ENCODE data around the gene CLCA1.
A peak's percentile ranks its signal among the peaks of the same experiment; 100 is the strongest.

The CLCA1 gene

DNA sequence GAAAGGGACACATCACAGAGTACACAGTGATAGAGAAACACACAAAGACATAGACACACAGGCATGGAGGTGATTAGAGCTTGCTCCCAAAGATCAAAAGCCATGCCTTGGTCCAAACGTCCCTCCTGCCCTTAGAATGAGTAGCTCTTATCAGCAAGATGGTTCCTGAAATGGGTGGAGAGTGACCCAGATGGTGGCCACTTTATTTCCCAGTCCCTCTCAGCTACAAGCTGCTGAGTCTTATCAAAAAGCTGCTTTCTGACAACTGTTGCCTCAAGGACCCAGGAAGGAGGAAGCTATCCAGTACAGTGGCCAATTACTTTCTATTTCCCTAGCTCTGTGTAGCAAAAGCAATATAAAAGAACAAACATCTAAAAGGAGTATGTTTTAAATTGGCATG, 7.7 kb upstream of the CLCA1 start:
- no peak for DNase-seq
- Histone ChIP-seq H3K4me3 (ENCODE audit: control insufficient read depth in 1 of 7, extremely low read depth in 1 of 7, insufficient read depth in 4 of 7, low read depth in 2 of 7, low read length in 6 of 7) (no peak overlapping the region), H3K9me3 (ENCODE audit: control extremely low read depth in 1 of 5, control insufficient read depth in 4 of 5, insufficient read depth in 2 of 5, low read depth in 1 of 5, low read length in 4 of 5) (no peaks in the 10 kb centered on the region), H3K27me3 (replicated peaks in 2 of 5; ENCODE audit: control insufficient read depth in 4 of 5, insufficient read depth in 5 of 5, low read length in 4 of 5) (no peaks in the 10 kb centered on the region), H3K4me1 (ENCODE audit: control extremely low read depth in 1 of 4, control insufficient read depth in 4 of 4, insufficient read depth in 4 of 4, low read length in 3 of 4) (peaks cover 0 to 8% (median 0%) of the 10 kb centered on the region in 4 experiments), H3K36me3 (ENCODE audit: control insufficient read depth in 4 of 4, insufficient read depth in 4 of 4, low read length in 3 of 4) (no peaks in the 10 kb centered on the region), H3K27ac (ENCODE audit: insufficient read depth in 1 of 2, low read depth in 1 of 2, low read length in 2 of 2, poor library complexity in 1 of 2, severe bottlenecking in 2 of 2) (no peak overlapping the region)
- no CpG with 5 or more reads among the region's 1 CpG for WGBS (ENCODE audit: insufficient coverage)
- CTCF ChIA-PET, result interaction anchor here (1.2 to 1.7 kb wide), 5 partner anchors 9 to 81 kb away, joined by 3 to 7 read pairs (median 4); partner anchors contain the start of gene CLCA2
- POLR2A ChIA-PET, result no interaction called here

DNA sequence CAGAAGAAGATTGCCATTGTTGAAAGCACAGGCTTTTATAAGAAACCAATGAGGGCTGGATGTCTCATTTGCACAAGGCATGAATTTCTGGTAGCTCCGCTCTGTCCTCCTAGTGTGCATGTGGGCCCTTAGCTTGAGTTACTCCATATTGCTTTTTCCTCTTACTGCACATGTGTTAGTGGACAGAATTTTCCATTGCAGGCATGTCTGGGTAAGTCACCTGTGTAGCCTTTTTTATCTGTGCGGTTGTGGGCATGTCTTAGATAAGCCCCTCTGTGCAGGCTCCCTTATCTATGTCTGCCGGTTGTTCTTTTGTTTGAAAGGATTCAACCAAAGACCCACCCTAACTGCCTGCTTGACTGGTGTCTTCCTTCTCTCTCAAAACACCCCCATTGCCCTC, 7.2 kb upstream of the CLCA1 start:
- 100% methylated on average over 2 of the region's 3 CpGs for WGBS (ENCODE audit: insufficient coverage)
- peak in 2 of 3 donors; percentile 11 to 40 for DNase-seq
- no peaks in the 10 kb centered on the region for H3K27me3 ChIP-seq (replicated peaks in 2 of 5; ENCODE audit: control insufficient read depth in 4 of 5, insufficient read depth in 5 of 5, low read length in 4 of 5)
- no peaks in the 10 kb centered on the region for H3K9me3 ChIP-seq (ENCODE audit: control extremely low read depth in 1 of 5, control insufficient read depth in 4 of 5, insufficient read depth in 2 of 5, low read depth in 1 of 5, low read length in 4 of 5)
- no peaks in the 10 kb centered on the region for H3K36me3 ChIP-seq (ENCODE audit: control insufficient read depth in 4 of 4, insufficient read depth in 4 of 4, low read length in 3 of 4)
- ChIA-PET POLR2A (no interaction called here), CTCF (interaction anchor here (1.2 to 1.7 kb wide), 5 partner anchors 10 to 81 kb away, joined by 3 to 7 read pairs (median 4); partner anchors contain the start of gene CLCA2)
- H3K4me1 ChIP-seq (ENCODE audit: control extremely low read depth in 1 of 4, control insufficient read depth in 4 of 4, insufficient read depth in 4 of 4, low read length in 3 of 4), result peaks cover 0 to 12% (median 0%) of the 10 kb centered on the region in 4 experiments
- no peak overlapping the region for H3K27ac ChIP-seq (ENCODE audit: insufficient read depth in 1 of 2, low read depth in 1 of 2, low read length in 2 of 2, poor library complexity in 1 of 2, severe bottlenecking in 2 of 2)
- H3K4me3 ChIP-seq (ENCODE audit: control insufficient read depth in 1 of 7, extremely low read depth in 1 of 7, insufficient read depth in 4 of 7, low read depth in 2 of 7, low read length in 6 of 7), result no peak overlapping the region

DNA sequence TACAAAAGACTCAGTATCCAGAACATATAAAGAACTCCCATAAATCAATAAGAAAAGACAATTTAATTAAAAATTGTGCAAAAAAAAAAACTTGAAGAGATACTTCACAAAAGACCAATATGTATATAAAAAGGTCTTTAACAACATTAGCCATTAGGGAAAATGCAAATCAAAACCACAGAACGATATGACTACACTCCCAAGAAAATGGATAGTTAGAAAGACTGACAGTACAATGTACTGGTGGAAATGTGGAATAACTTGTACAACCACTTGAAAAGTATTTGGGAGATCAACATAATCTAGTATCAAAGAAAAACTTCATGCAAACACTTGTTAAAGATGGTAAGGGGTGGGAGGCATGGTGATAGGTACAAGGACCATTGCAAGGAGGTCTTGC, 3.9 kb upstream of the CLCA1 start:
- WGBS (ENCODE audit: insufficient coverage), result no CpG with 5 or more reads among the region's 1 CpG
- no peaks in the 10 kb centered on the region for H3K27me3 ChIP-seq (replicated peaks in 2 of 5; ENCODE audit: control insufficient read depth in 4 of 5, insufficient read depth in 5 of 5, low read length in 4 of 5)
- no peak overlapping the region for H3K27ac ChIP-seq (ENCODE audit: insufficient read depth in 1 of 2, low read depth in 1 of 2, low read length in 2 of 2, poor library complexity in 1 of 2, severe bottlenecking in 2 of 2)
- no peaks in the 10 kb centered on the region for H3K36me3 ChIP-seq (ENCODE audit: control insufficient read depth in 4 of 4, insufficient read depth in 4 of 4, low read length in 3 of 4)
- CTCF ChIA-PET, result no interaction called here
- H3K4me1 ChIP-seq (ENCODE audit: control extremely low read depth in 1 of 4, control insufficient read depth in 4 of 4, insufficient read depth in 4 of 4, low read length in 3 of 4), result peaks cover 0 to 19% (median 4%) of the 10 kb centered on the region in 4 experiments
- no peak overlapping the region for H3K4me3 ChIP-seq (ENCODE audit: control insufficient read depth in 1 of 7, extremely low read depth in 1 of 7, insufficient read depth in 4 of 7, low read depth in 2 of 7, low read length in 6 of 7)
- POLR2A ChIA-PET, result no interaction called here
- no peaks in the 10 kb centered on the region for H3K9me3 ChIP-seq (ENCODE audit: control extremely low read depth in 1 of 5, control insufficient read depth in 4 of 5, insufficient read depth in 2 of 5, low read depth in 1 of 5, low read length in 4 of 5)
- DNase-seq, result no peak

DNA sequence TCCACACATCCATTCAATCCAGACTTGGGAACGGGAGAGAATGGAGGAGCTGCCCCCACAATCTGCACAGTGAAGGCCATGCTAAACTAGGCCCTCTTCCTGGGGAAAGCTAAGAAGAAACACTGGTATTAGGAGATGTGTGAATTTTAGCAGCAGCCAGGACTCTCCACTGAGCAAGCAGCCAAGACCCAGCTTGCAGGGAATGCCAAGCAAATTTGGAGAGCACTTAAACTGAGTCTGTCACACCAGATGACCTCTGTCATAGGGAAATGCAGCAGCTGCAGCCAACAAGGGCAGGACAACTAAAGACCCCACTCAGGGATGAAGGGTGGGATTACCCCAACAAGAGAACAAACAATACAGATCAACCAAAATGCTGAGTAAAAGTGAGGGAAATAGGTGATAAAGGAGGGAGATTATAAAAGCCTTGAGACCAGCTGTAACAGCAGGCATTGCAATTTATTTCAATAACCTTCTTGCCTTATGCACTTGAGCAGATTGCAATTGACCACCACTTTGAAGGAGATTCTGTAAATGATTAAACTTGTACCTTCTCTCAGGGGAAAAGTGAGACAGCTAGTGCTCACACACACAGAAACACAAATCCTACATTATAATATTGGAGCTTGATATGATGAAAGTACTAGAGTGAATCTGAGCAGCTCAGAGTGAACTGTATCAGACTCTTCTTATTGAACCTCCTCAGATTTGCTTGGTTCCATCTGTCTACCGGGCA, 2.5 kb upstream of the CLCA1 start:
- no peak overlapping the region for H3K27ac ChIP-seq (ENCODE audit: insufficient read depth in 1 of 2, low read depth in 1 of 2, low read length in 2 of 2, poor library complexity in 1 of 2, severe bottlenecking in 2 of 2)

DNA sequence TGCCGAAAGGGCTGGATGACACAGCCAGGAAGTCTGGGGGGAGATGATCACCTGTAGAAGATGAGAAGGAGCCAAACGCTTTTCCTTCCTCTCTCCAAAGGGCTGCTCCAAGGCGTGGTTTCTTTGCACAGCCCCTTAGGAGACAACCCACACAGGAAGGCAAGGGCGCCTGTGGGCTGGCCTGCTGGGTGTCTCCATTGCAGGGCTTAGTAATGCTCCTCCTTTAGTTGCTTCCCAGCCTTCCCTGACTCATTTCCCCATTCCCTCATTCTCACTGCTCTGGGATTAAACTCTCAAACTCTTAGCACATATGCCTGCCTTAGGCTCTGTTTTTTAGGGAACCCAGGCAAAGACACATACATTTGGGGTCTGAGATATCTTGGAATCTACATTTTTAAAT, 1.7 kb upstream of the CLCA1 start:
- no peaks in the 10 kb centered on the region for H3K36me3 ChIP-seq (ENCODE audit: control insufficient read depth in 4 of 4, insufficient read depth in 4 of 4, low read length in 3 of 4)
- H3K9me3 ChIP-seq (ENCODE audit: control extremely low read depth in 1 of 5, control insufficient read depth in 4 of 5, insufficient read depth in 2 of 5, low read depth in 1 of 5, low read length in 4 of 5), result no peaks in the 10 kb centered on the region
- DNase-seq, result no peak
- H3K4me3 ChIP-seq (ENCODE audit: control insufficient read depth in 1 of 7, extremely low read depth in 1 of 7, insufficient read depth in 4 of 7, low read depth in 2 of 7, low read length in 6 of 7), result no peak overlapping the region
- peaks cover 0 to 12% (median 4%) of the 10 kb centered on the region in 4 experiments for H3K4me1 ChIP-seq (ENCODE audit: control extremely low read depth in 1 of 4, control insufficient read depth in 4 of 4, insufficient read depth in 4 of 4, low read length in 3 of 4)
- POLR2A ChIA-PET, result interaction anchor here (0.6 kb wide), 1 partner anchor 74 kb away, joined by 3 read pairs; no protein-coding TSS in a partner anchor
- no peak overlapping the region for H3K27ac ChIP-seq (ENCODE audit: insufficient read depth in 1 of 2, low read depth in 1 of 2, low read length in 2 of 2, poor library complexity in 1 of 2, severe bottlenecking in 2 of 2)
- CTCF ChIA-PET, result interaction anchor here (0.8 kb wide), 1 partner anchor 8 kb away, joined by 4 read pairs; no protein-coding TSS in a partner anchor
- H3K27me3 ChIP-seq (replicated peaks in 2 of 5; ENCODE audit: control insufficient read depth in 4 of 5, insufficient read depth in 5 of 5, low read length in 4 of 5), result no peaks in the 10 kb centered on the region
- WGBS (ENCODE audit: insufficient coverage), result 51% methylated on average over 3 of the region's 4 CpGs

More for the DNA sequence above, 2.5 kb upstream of the CLCA1 start:
- H3K27me3 ChIP-seq (replicated peaks in 2 of 5; ENCODE audit: control insufficient read depth in 4 of 5, insufficient read depth in 5 of 5, low read length in 4 of 5), result no peaks in the 10 kb centered on the region
- DNase-seq, result no peak
- H3K9me3 ChIP-seq (ENCODE audit: control extremely low read depth in 1 of 5, control insufficient read depth in 4 of 5, insufficient read depth in 2 of 5, low read depth in 1 of 5, low read length in 4 of 5), result no peaks in the 10 kb centered on the region
- POLR2A ChIA-PET, result interaction anchor here (0.6 kb wide), 1 partner anchor 73 kb away, joined by 3 read pairs; no protein-coding TSS in a partner anchor
- CTCF ChIA-PET, result interaction anchor here (0.8 kb wide), 1 partner anchor 9 kb away, joined by 4 read pairs; no protein-coding TSS in a partner anchor
- H3K4me3 ChIP-seq (ENCODE audit: control insufficient read depth in 1 of 7, extremely low read depth in 1 of 7, insufficient read depth in 4 of 7, low read depth in 2 of 7, low read length in 6 of 7), result no peak overlapping the region
- peaks cover 0 to 11% (median 4%) of the 10 kb centered on the region in 4 experiments for H3K4me1 ChIP-seq (ENCODE audit: control extremely low read depth in 1 of 4, control insufficient read depth in 4 of 4, insufficient read depth in 4 of 4, low read length in 3 of 4)
- 100% methylated on average over 1 of the region's 2 CpGs for WGBS (ENCODE audit: insufficient coverage)
- H3K36me3 ChIP-seq (ENCODE audit: control insufficient read depth in 4 of 4, insufficient read depth in 4 of 4, low read length in 3 of 4), result no peaks in the 10 kb centered on the region

DNA sequence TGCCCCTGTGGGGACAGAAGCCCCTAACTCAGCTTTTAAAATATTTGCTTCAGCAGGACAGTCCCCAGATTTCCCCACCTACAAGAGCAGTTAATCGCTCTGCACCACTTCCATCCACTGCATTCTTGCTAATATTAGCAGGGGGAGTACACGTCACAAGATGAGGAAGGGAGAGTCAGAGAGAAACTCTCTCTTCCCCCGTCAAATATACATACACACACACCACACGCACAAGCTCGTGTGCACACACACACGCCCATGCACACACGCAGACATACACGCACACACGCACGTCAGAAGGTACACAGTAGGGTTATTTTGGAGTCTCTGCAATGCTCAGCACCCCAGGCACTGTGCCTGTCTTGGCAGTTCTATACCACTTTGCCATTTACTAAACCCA, 2.1 kb downstream of the CLCA1 start:
- DNase-seq, result no peak
- CTCF ChIA-PET, result no interaction called here
- POLR2A ChIA-PET, result no interaction called here
- no peaks in the 10 kb centered on the region for H3K27me3 ChIP-seq (replicated peaks in 2 of 5; ENCODE audit: control insufficient read depth in 4 of 5, insufficient read depth in 5 of 5, low read length in 4 of 5)
- 98% methylated on average over 6 of the region's 10 CpGs for WGBS (ENCODE audit: insufficient coverage)
- H3K36me3 ChIP-seq (ENCODE audit: control insufficient read depth in 4 of 4, insufficient read depth in 4 of 4, low read length in 3 of 4), result no peaks in the 10 kb centered on the region
- H3K4me3 ChIP-seq (ENCODE audit: control insufficient read depth in 1 of 7, extremely low read depth in 1 of 7, insufficient read depth in 4 of 7, low read depth in 2 of 7, low read length in 6 of 7), result no peak overlapping the region
- no peaks in the 10 kb centered on the region for H3K9me3 ChIP-seq (ENCODE audit: control extremely low read depth in 1 of 5, control insufficient read depth in 4 of 5, insufficient read depth in 2 of 5, low read depth in 1 of 5, low read length in 4 of 5)
- peaks cover 0 to 16% (median 4%) of the 10 kb centered on the region in 4 experiments for H3K4me1 ChIP-seq (ENCODE audit: control extremely low read depth in 1 of 4, control insufficient read depth in 4 of 4, insufficient read depth in 4 of 4, low read length in 3 of 4)
- no peak overlapping the region for H3K27ac ChIP-seq (ENCODE audit: insufficient read depth in 1 of 2, low read depth in 1 of 2, low read length in 2 of 2, poor library complexity in 1 of 2, severe bottlenecking in 2 of 2)

DNA sequence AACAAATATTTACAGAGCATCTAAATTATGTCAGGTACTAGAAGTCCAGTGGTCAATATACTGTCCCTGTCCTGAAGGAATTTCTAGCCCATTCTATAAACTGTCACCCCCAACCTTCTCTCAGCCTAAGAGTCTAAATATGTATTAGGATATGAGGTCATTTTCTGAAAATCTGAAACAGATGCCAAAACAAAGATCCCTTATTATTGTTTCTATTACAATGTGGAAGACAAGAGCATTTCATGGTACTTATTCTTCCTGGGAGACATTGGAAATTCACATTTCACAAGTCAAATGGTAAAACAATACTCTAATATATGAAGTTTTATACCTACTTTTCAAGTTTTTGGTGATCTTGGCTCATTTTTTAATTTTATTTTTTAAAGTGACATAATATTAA, 2.6 kb downstream of the CLCA1 start:
- DNase-seq, result no peak
- CTCF ChIA-PET, result interaction anchor here (2.9 to 4.6 kb wide), 3 partner anchors 13 to 33 kb away, joined by 13 to 16 read pairs (median 14); no protein-coding TSS in a partner anchor

More for the DNA sequence above, 2.6 kb downstream of the CLCA1 start:
- H3K36me3 ChIP-seq (ENCODE audit: control insufficient read depth in 4 of 4, insufficient read depth in 4 of 4, low read length in 3 of 4), result no peaks in the 10 kb centered on the region
- no peaks in the 10 kb centered on the region for H3K9me3 ChIP-seq (ENCODE audit: control extremely low read depth in 1 of 5, control insufficient read depth in 4 of 5, insufficient read depth in 2 of 5, low read depth in 1 of 5, low read length in 4 of 5)
- no peaks in the 10 kb centered on the region for H3K27me3 ChIP-seq (replicated peaks in 2 of 5; ENCODE audit: control insufficient read depth in 4 of 5, insufficient read depth in 5 of 5, low read length in 4 of 5)
- POLR2A ChIA-PET, result no interaction called here
- H3K4me3 ChIP-seq (ENCODE audit: control insufficient read depth in 1 of 7, extremely low read depth in 1 of 7, insufficient read depth in 4 of 7, low read depth in 2 of 7, low read length in 6 of 7), result no peak overlapping the region
- peaks cover 0 to 12% (median 4%) of the 10 kb centered on the region in 4 experiments for H3K4me1 ChIP-seq (ENCODE audit: control extremely low read depth in 1 of 4, control insufficient read depth in 4 of 4, insufficient read depth in 4 of 4, low read length in 3 of 4)
- no peak overlapping the region for H3K27ac ChIP-seq (ENCODE audit: insufficient read depth in 1 of 2, low read depth in 1 of 2, low read length in 2 of 2, poor library complexity in 1 of 2, severe bottlenecking in 2 of 2)

Measured in common myeloid progenitor, CD34-positive (primary cell).